A549 (cell line): ENCODE data around the gene GAREM1.

Experiments used
- CEBPB ChIP-seq, 2 experiments: fragments of >200 bp in 1 of 2; sonication (Bioruptor Twin) in 1 of 2; formaldehyde crosslinking in 1 of 2; IDR thresholded peaks; 2 replicates each; pipeline ENCODE4 v1.6.1; 2012 to 2016
- EP300 ChIP-seq, 2 experiments: fragments of >200 bp; sonication (Bioruptor Twin); formaldehyde crosslinking; IDR thresholded peaks; 2 replicates in 1 of 2; 3 replicates in 1 of 2; pipeline ENCODE4 v1.6.1; 2016 to 2017
- FOSL2 ChIP-seq, 2 experiments: fragments of 450-650 bp in 1 of 2; fragments of >200 bp in 1 of 2; sonication (Bioruptor Twin) in 1 of 2; formaldehyde crosslinking; IDR thresholded peaks; 2 replicates each; pipeline versions ENCODE4 v1.5.0 to v1.6.1; 2016 to 2020; ENCODE audit warnings: mild to moderate bottlenecking in 1 of 2, moderate library complexity in 1 of 2
- KDM1A ChIP-seq: fragments of 200-600 bp; sonication (generic); IDR thresholded peaks from 2 replicates; pipeline ENCODE4 v1.6.1; 2016; ENCODE audit warnings: low read depth, mild to moderate bottlenecking
- MAZ ChIP-seq: fragments of 150-350 bp; IDR thresholded peaks from 2 replicates; pipeline ENCODE4 v1.6.1; 2014; ENCODE audit warnings: antibody characterized with exemption, low read depth, low read length, borderline replicate concordance
- RFX5 ChIP-seq: fragments of 450-650 bp; IDR thresholded peaks from 2 replicates; pipeline ENCODE4 v1.7.1; 2014; ENCODE audit warnings: antibody characterized with exemption, mild to moderate bottlenecking, moderate library complexity
- ZNF302 ChIP-seq: fragments of 250-450 bp; sonication (Bioruptor Pico); IDR thresholded peaks from 2 replicates; pipeline ENCODE4 v1.9.0; 2021; ENCODE audit warnings: inconsistent platforms, mild to moderate bottlenecking, moderate library complexity
- TF ChIP-seq, protein P1 (sequence below): fragments of >200 bp; sonication (Bioruptor Twin); formaldehyde crosslinking; IDR thresholded peaks from 3 replicates; pipeline ENCODE4 v1.5.1; 2016
- TF ChIP-seq, protein P2 (sequence below): fragments of 200-600 bp; sonication (generic); IDR thresholded peaks from 2 replicates; pipeline ENCODE4 v1.6.1; 2016; ENCODE audit warnings: antibody characterized with exemption, mild to moderate bottlenecking, moderate library complexity
- TF ChIP-seq, protein P3 (sequence below): fragments of >200 bp; sonication (Bioruptor Twin); formaldehyde crosslinking; IDR thresholded peaks from 2 replicates; pipeline ENCODE4 v1.6.1; 2016
- TF ChIP-seq, protein P4 (sequence below): IDR thresholded peaks from 2 replicates; pipeline ENCODE4 v1.6.1; 2012; ENCODE audit warnings: low read depth, borderline replicate concordance

DNA sequence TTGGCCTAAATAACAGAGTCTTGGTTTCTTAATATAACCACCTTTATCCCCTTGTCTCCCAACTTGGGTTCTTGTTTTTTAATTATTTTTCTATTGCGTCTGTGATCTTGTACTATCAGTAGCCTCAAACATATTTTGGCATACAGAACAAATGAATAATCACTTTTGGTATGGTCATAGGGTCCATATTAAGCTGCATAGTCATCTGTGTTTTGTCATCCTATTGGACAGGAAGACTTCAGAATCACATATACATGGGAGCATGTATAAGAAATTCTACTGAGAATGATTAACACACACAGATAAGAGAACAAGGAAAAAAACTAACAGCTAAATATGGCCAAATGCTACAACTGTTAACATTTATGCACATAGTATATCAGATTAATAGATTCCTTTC is 154.8 kb downstream of the GAREM1 start:
- TF ChIP-seq EP300 (IDR thresholded peaks at IDR 0.05) (no peak), RFX5 (no peak), CEBPB (IDR thresholded peaks at IDR 0.05) (no peak), MAZ (no peak), ZNF302 (CRISPR knock-in tag) (no peak), FOSL2 (IDR thresholded peaks at IDR 0.05) (no peak), FOSL2 (CRISPR knock-in tag; IDR thresholded peaks at IDR 0.05) (no peak), KDM1A (no peak)
- TF ChIP-seq, protein P1, sequence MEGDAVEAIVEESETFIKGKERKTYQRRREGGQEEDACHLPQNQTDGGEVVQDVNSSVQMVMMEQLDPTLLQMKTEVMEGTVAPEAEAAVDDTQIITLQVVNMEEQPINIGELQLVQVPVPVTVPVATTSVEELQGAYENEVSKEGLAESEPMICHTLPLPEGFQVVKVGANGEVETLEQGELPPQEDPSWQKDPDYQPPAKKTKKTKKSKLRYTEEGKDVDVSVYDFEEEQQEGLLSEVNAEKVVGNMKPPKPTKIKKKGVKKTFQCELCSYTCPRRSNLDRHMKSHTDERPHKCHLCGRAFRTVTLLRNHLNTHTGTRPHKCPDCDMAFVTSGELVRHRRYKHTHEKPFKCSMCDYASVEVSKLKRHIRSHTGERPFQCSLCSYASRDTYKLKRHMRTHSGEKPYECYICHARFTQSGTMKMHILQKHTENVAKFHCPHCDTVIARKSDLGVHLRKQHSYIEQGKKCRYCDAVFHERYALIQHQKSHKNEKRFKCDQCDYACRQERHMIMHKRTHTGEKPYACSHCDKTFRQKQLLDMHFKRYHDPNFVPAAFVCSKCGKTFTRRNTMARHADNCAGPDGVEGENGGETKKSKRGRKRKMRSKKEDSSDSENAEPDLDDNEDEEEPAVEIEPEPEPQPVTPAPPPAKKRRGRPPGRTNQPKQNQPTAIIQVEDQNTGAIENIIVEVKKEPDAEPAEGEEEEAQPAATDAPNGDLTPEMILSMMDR, result no peak
- TF ChIP-seq, protein P2, sequence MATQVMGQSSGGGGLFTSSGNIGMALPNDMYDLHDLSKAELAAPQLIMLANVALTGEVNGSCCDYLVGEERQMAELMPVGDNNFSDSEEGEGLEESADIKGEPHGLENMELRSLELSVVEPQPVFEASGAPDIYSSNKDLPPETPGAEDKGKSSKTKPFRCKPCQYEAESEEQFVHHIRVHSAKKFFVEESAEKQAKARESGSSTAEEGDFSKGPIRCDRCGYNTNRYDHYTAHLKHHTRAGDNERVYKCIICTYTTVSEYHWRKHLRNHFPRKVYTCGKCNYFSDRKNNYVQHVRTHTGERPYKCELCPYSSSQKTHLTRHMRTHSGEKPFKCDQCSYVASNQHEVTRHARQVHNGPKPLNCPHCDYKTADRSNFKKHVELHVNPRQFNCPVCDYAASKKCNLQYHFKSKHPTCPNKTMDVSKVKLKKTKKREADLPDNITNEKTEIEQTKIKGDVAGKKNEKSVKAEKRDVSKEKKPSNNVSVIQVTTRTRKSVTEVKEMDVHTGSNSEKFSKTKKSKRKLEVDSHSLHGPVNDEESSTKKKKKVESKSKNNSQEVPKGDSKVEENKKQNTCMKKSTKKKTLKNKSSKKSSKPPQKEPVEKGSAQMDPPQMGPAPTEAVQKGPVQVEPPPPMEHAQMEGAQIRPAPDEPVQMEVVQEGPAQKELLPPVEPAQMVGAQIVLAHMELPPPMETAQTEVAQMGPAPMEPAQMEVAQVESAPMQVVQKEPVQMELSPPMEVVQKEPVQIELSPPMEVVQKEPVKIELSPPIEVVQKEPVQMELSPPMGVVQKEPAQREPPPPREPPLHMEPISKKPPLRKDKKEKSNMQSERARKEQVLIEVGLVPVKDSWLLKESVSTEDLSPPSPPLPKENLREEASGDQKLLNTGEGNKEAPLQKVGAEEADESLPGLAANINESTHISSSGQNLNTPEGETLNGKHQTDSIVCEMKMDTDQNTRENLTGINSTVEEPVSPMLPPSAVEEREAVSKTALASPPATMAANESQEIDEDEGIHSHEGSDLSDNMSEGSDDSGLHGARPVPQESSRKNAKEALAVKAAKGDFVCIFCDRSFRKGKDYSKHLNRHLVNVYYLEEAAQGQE, result no peak
- TF ChIP-seq, protein P3, sequence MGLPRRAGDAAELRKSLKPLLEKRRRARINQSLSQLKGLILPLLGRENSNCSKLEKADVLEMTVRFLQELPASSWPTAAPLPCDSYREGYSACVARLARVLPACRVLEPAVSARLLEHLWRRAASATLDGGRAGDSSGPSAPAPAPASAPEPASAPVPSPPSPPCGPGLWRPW, result no peak
- TF ChIP-seq, protein P4, sequence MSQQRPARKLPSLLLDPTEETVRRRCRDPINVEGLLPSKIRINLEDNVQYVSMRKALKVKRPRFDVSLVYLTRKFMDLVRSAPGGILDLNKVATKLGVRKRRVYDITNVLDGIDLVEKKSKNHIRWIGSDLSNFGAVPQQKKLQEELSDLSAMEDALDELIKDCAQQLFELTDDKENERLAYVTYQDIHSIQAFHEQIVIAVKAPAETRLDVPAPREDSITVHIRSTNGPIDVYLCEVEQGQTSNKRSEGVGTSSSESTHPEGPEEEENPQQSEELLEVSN, result no peak
